Stimulated activated CD4-positive, alpha-beta T cell treated with anti-CD3 and anti-CD28 coated beads, Interleukin-15, amount 100 ng/mL, for 48 hours (primary cell): ENCODE results near the gene FCHSD2.

Experiments used
- DNase-seq, 2 donors: peaks; one replicate each; pipeline ENCODE4 v3.0.0-alpha.2; 2020; ENCODE audit warnings: low read depth in 2 of 2

The FCHSD2 gene

GRCh38 chr11:73142128-73142377 is at the start of gene FCHSD2:
Gene FCHSD2 (minus strand): TSS chr11:73142318. CDS start chr11:73141877, 441 bp downstream.
- no peak for DNase-seq

- no peak for DNase-seq
Observed at GRCh38 chr11:73191151-73191550, 49.0 kb upstream of the FCHSD2 start.

- DNase-seq = no peak
Observed at GRCh38 chr11:73190557-73190885, 48.4 kb upstream of the FCHSD2 start.

- no peak for DNase-seq
Observed at GRCh38 chr11:73189723-73190556, 47.8 kb upstream of the FCHSD2 start.

- DNase-seq = no peak
Observed at GRCh38 chr11:73189315-73189714, 47.2 kb upstream of the FCHSD2 start.

GRCh38 chr11:73188301-73188700 is 46.2 kb upstream of the FCHSD2 start:
- no peak for DNase-seq

GRCh38 chr11:73187854-73188253 is 45.7 kb upstream of the FCHSD2 start:
- no peak for DNase-seq

- no peak for DNase-seq
Observed at GRCh38 chr11:73186886-73187285, 44.8 kb upstream of the FCHSD2 start.

GRCh38 chr11:73186294-73186850 is 44.3 kb upstream of the FCHSD2 start:
- no peak for DNase-seq

GRCh38 chr11:73185680-73186293 is 43.7 kb upstream of the FCHSD2 start:
- DNase-seq = no peak

- peak; percentile 38 to 60 for DNase-seq
Observed at GRCh38 chr11:73184953-73185671, 43.0 kb upstream of the FCHSD2 start.

GRCh38 chr11:73182824-73183321 is 40.8 kb upstream of the FCHSD2 start:
- DNase-seq = no peak

- no peak for DNase-seq
Observed at GRCh38 chr11:73178681-73179080, 36.6 kb upstream of the FCHSD2 start.

GRCh38 chr11:73177778-73178539 is 35.8 kb upstream of the FCHSD2 start:
- peak; percentile 58 to 68 for DNase-seq

GRCh38 chr11:73177380-73177777 is 35.3 kb upstream of the FCHSD2 start:
- DNase-seq = no peak

- DNase-seq = no peak
Observed at GRCh38 chr11:73176874-73177155, 34.7 kb upstream of the FCHSD2 start.

GRCh38 chr11:73176145-73176873 is 34.2 kb upstream of the FCHSD2 start:
- no peak for DNase-seq

- no peak for DNase-seq
Observed at GRCh38 chr11:73175551-73176144, 33.5 kb upstream of the FCHSD2 start.

GRCh38 chr11:73174495-73174791 is 32.3 kb upstream of the FCHSD2 start:
- DNase-seq = no peak

- no peak for DNase-seq
Observed at GRCh38 chr11:73173755-73174494, 31.8 kb upstream of the FCHSD2 start.
